Lung (tissue), 12 donors: ENCODE measurements around the gene TENM4. TPM values are rescaled to one million over a fixed set of nuclear protein-coding genes. Genes with fewer than 3 reads are reported as not detected.

Experiments used
- ATAC-seq: fragments of 200-7000 bp; cut with Tn5 transposase; one replicate; pipeline ENCODE4 v1.9.1; 2020; ENCODE audit warnings: moderate number of reproducible peaks; ENCODE audit not compliant: insufficient read depth, low FRiP score
- DNase-seq, 3 donors: peaks; one replicate each; pipeline ENCODE4 v3.0.0-alpha.2; 2013 to 2017
- H3K27ac ChIP-seq, 2 donors: one replicate each; pipeline ENCODE4 v1.5.1; 2013; ENCODE audit warnings: mild to moderate bottlenecking in 2 of 2, moderate library complexity in 2 of 2, control low read depth in 1 of 2, inconsistent platforms in 1 of 2, low read depth in 1 of 2, low read length in 1 of 2
- H3K27me3 ChIP-seq, 3 donors: one replicate each; pipeline ENCODE4 v1.5.1; 2013; ENCODE audit warnings: low read length in 2 of 3; ENCODE audit not compliant: control insufficient read depth in 3 of 3, insufficient read depth in 3 of 3
- H3K36me3 ChIP-seq, 4 donors: one replicate each; pipeline ENCODE4 v1.5.1; 2013; ENCODE audit warnings: low read length in 4 of 4, mild to moderate bottlenecking in 1 of 4, moderate library complexity in 1 of 4; ENCODE audit not compliant: control insufficient read depth in 4 of 4, insufficient read depth in 4 of 4
- H3K4me1 ChIP-seq, 5 donors: one replicate each; pipeline ENCODE4 v1.5.1; 2013; ENCODE audit warnings: low read length in 5 of 5, mild to moderate bottlenecking in 2 of 5, moderate library complexity in 1 of 5; ENCODE audit not compliant: control insufficient read depth in 5 of 5, insufficient read depth in 5 of 5
- H3K4me3 ChIP-seq: one replicate; pipeline ENCODE4 v1.5.1; 2013; ENCODE audit warnings: mild to moderate bottlenecking, control low read depth, moderate library complexity
- H3K9ac ChIP-seq, 2 donors: one replicate each; pipeline ENCODE4 v1.5.1; 2013; ENCODE audit warnings: low read length in 2 of 2, control low read depth in 1 of 2; ENCODE audit not compliant: insufficient read depth in 1 of 2
- H3K9me3 ChIP-seq, 4 donors: one replicate each; pipeline ENCODE4 v1.5.1; 2013; ENCODE audit warnings: low read length in 3 of 4, mild to moderate bottlenecking in 1 of 4, moderate library complexity in 1 of 4; ENCODE audit not compliant: control insufficient read depth in 4 of 4, insufficient read depth in 3 of 4
- CTCF ChIP-seq: IDR thresholded peaks from 2 replicates; pipeline ENCODE4 v1.5.1; 2012; ENCODE audit warnings: mild to moderate bottlenecking; ENCODE audit errors: control extremely low read depth, extremely low read depth
- WGBS, 2 donors: extraction: QIAGEN DNeasy Blood & Tissue Kit; methylation state at CpG; one replicate each; pipeline ENCODE4 v1.1.7; 2013; 5-methylcytosine and 5-hydroxymethylcytosine counted together
- polyA plus RNA-seq, 2 donors: library from polyadenylated mRNA; stranded (reverse); fragments of 200-250 nt; gene quantifications; one replicate each; pipeline ENCODE4 v1.2.1, GENCODE V29; 2013
- total RNA-seq, 2 donors: library from RNA; depleted of rRNA in 1 of 2; stranded (reverse); fragments of >200 nt in 1 of 2; gene quantifications; one replicate each; pipeline ENCODE4 v1.2.1, GENCODE V29; 2014 to 2021
- donor health status: control.
- donor health status: control.
- donor health status: Bipolar disorder and iron deficiency.
- donor health status: healthy.
- donor health status: DM: yes; HTN: yes; CAD: no.

The TENM4 gene
- total and polyA plus RNA-seq, 4 donors, result 0.28 to 16.4 (median 3.2) TPM

DNA sequence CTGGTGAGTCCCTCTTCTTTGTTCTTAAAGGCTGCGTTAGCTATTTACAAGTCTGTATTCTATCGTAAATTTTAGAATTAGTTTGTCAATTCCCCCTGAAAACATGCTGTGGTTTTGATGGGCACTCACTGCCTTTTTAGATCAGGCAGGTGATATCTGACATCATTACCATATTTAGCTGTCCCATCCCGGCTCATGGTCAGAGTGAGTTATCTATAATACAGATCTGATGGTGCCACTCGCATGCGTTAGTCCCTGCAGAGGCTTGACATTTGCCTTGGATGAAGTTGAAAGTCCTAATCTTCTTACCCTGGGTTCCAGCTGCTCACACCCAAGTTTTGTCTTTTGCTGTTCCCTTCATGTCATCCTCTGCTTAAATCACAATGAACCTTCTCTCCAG, 715.6 kb downstream of the TENM4 start:
- WGBS, 2 donors, result 90 to 92% methylated on average over 5 of the region's 5 CpGs

DNA sequence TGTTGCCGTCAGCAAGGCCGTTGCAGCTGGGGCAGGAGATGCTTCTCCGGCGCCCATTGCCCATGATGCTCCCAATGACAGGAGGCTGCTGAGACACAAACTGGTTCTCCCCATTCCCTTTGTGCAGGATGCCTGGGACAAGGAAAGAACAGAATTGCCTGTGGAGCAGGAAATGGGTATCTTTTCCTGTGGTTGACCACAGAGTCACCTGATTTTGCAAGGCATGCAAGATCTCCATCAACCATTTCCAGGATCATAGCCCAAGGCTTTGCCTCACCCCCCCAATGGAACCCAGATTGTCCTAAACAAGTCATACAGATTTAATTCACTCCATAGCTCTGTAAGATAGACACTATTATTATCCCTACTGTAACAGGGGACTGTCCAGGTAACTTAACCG, 718.0 kb downstream of the TENM4 start:
- DNase-seq (no peak), ATAC-seq (no peak)
- TF ChIP-seq CTCF, result no peak
- Histone ChIP-seq H3K27me3 (no peaks in the 10 kb centered on the region), H3K36me3 (no peaks in the 10 kb centered on the region), H3K4me3 (no peak overlapping the region), H3K9ac (no peak overlapping the region), H3K9me3 (no peaks in the 10 kb centered on the region), H3K27ac (no peak overlapping the region), H3K4me1 (no peaks in the 10 kb centered on the region)
- WGBS, 2 donors, result 95 to 96% methylated on average over 5 of the region's 5 CpGs

More for the DNA sequence above, 715.6 kb downstream of the TENM4 start:
- H3K36me3 ChIP-seq, result no peaks in the 10 kb centered on the region
- no peaks in the 10 kb centered on the region for H3K4me1 ChIP-seq
- H3K27me3 ChIP-seq, result no peaks in the 10 kb centered on the region
- H3K4me3 ChIP-seq, result no peak overlapping the region
- no peak for ATAC-seq
- no peak overlapping the region for H3K9ac ChIP-seq
- no peak for TF ChIP-seq CTCF
- H3K27ac ChIP-seq, result no peak overlapping the region
- H3K9me3 ChIP-seq, result no peaks in the 10 kb centered on the region
- DNase-seq, result no peak

DNA sequence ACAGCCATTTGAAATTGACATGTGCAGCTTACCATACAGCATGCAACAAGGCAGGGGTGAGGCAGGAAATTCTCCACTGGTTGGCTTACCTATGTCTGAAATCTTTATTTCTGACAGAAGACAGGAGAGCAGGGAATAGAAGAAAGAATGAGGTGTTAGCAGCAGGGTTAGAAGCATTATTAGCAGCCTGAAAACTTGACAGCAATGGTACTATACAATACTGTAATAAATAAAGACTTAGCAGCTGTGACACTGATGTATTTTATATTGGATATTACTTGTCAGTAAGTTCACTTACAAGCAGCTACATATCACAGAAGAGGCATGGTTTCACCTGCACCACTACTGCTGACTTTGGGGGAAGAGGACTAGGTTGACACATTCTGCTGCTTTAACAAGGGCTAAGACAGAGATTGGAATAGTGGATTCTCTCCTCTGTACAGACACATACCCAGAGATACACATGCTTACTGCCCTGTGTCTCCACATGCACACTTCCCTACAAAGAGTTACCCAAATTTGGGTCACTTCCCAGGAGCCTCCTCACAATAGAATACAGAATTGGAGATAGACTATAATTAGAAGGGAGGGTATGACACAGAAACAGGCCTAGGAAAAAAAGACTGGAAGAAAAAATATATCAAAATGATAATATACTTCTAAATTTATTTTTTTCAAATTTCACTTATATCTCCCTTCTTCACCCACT, 720.4 kb downstream of the TENM4 start:
- Histone ChIP-seq H3K9me3 (no peaks in the 10 kb centered on the region), H3K4me3 (no peak overlapping the region), H3K9ac (no peak overlapping the region), H3K27ac (no peak overlapping the region), H3K4me1 (no peaks in the 10 kb centered on the region), H3K36me3 (no peaks in the 10 kb centered on the region), H3K27me3 (no peaks in the 10 kb centered on the region)
- no peak for TF ChIP-seq CTCF
- DNase-seq, result no peak
- no peak for ATAC-seq

- Histone ChIP-seq H3K36me3 (no peaks in the 10 kb centered on the region), H3K4me3 (no peak overlapping the region), H3K4me1 (no peaks in the 10 kb centered on the region), H3K27ac (no peak overlapping the region), H3K27me3 (no peaks in the 10 kb centered on the region), H3K9ac (no peak overlapping the region), H3K9me3 (no peaks in the 10 kb centered on the region)
- no peak for TF ChIP-seq CTCF
- ATAC-seq (no peak), DNase-seq (no peak)
These were observed 723.8 kb downstream of the TENM4 start for GRCh38 chr11:78717041-78717440.
